OCI-LY7 (cell line): Measurements from ENCODE around the gene TLR6.
A peak's percentile ranks its signal among the peaks of the same experiment; 100 is the strongest.

Source experiments
- CTCF ChIP-seq: fragments of 200-600 bp; sonication (generic); conservative IDR thresholded peaks from 2 replicates; pipeline ENCODE4 v1.5.1; 2014; ENCODE audit warnings: mild to moderate bottlenecking, antibody characterized with exemption, low read length, moderate library complexity, mixed read lengths
- EZH2phosphoT487 ChIP-seq: fragments of 200-600 bp; sonication (generic); IDR thresholded peaks from 2 replicates; pipeline ENCODE4 v1.6.1; 2018; ENCODE audit warnings: low read depth, borderline replicate concordance, mild to moderate bottlenecking, mixed run types, antibody characterized with exemption, low read length, moderate library complexity, mixed read lengths

- peak; percentile 54; the same call in 1 of the 2 replicates for TF ChIP-seq CTCF
- TF ChIP-seq EZH2phosphoT487 = no peak
Observed at GRCh38 chr4:38832624-38833528, 23.7 kb downstream of the TLR6 start.
